Ishikawa (cell line): ENCODE results near the gene MRPS23.

Source experiments
- CEBPB ChIP-seq: IDR thresholded peaks from 2 replicates; pipeline ENCODE4 v1.6.1; 2012
- EGR1 ChIP-seq: IDR thresholded peaks from 2 replicates; pipeline ENCODE4 v1.6.1; 2012
- MAX ChIP-seq: IDR thresholded peaks from 2 replicates; pipeline ENCODE4 v1.6.1; 2012
- NFIC ChIP-seq: IDR thresholded peaks from 2 replicates; pipeline ENCODE4 v1.6.1; 2012
- TAF1 ChIP-seq: IDR thresholded peaks from 2 replicates; pipeline ENCODE4 v1.6.1; 2012; ENCODE audit warnings: low read depth, mild to moderate bottlenecking
- TCF12 ChIP-seq: IDR thresholded peaks from 2 replicates; pipeline ENCODE4 v1.6.1; 2012; ENCODE audit warnings: low read depth

DNA sequence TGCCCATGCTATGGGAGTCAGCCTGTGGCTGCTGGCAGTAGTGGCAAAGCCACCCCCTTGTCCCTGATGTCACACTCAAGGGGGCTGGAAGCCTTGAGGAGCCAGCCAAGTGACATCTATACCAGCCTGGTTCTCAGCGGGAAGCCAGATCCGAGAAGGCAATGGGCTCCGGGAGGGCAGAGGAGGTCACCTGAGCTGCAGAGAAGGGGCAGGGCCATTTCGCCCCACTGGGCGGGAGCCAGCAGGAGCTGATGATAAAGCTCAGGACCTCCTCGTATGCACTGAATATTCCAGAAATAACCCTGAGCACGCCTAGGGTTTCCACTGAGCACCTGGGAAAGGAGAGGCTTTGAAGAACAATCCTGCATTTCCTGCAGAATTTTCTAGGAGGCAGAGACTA is 19.0 kb downstream of the MRPS23 start:
- TF ChIP-seq TAF1 (no peak), NFIC (no peak), CEBPB (no peak), EGR1 (no peak), TCF12 (no peak), MAX (no peak)
